Left forelimb (tissue), 1 donor: ENCODE results near the gene GRPEL2.

Experiments used
- DNase-seq: peaks from one replicate; pipeline ENCODE4 v3.0.0-alpha.2; 2018; ENCODE audit warnings: low spot score

Gene GRPEL2, protein sequence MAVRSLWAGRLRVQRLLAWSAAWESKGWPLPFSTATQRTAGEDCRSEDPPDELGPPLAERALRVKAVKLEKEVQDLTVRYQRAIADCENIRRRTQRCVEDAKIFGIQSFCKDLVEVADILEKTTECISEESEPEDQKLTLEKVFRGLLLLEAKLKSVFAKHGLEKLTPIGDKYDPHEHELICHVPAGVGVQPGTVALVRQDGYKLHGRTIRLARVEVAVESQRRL

GRCh38 chr5:149345147-149345891 lies at the start of gene GRPEL2:
GRPEL2 (plus strand) TSS chr5:149345499; CDS start chr5:149345540, 41 bp downstream.
- DNase-seq: peak; percentile 96

DNA sequence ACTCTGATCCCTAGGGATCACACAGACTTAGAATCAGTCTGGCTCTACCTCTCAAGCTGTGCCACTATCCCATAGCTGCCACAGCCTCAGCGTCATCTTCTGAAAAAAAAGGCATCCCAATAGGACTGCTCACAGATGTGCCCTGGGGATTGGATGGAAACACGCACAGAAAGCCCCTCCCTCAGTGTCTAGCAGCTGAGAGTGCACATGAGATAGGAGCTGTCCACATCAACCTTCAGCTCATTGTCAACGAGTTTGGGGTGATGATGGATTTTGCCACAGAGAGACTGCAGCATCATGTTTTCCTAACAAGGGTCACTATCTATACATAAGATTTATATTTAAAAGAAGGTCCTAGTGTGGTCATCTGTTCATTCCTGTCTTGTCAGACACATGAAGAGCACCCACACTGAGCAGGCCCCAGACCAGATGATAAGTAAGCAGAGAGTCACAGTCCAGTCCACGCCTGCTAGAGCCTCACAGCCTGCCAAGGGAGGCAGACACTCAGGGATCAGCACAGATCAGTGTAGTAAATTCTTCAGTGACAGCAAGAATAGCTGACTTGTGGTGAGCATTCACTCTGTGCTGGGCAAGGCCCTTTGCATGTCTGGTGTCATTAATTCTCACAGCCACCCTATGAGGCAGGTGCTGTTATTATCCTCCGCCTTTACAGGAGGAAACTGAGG lies 47.8 kb upstream of the GRPEL2 start:
- no peak for DNase-seq

DNA sequence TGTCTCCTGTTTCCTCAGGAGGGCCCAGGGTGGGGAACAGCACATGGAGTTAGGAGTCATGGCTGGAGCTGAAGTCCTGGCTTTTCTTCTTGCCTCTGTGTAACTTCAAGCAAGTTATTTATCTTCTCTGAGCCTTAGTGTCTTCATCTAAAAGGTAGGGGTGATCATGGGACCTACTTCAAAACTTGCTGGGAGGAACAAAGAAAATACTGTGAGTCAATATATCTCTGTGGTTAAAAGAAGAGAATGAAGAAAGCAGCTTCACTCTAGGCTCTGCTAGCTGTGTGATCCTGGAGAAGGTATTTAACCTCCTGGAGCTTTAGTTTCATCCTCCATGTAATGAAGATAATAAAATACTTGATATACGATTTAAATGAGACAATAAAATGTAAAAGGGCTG lies 47.1 kb upstream of the GRPEL2 start:
- DNase-seq: no peak

- no peak for DNase-seq
Measured at GRCh38 chr5:149298842-149299404, 46.4 kb upstream of the GRPEL2 start.

- DNase-seq: no peak
Measured at GRCh38 chr5:149299451-149300054, 45.7 kb upstream of the GRPEL2 start.

- no peak for DNase-seq
Measured at GRCh38 chr5:149300441-149300840, 44.9 kb upstream of the GRPEL2 start.

DNA sequence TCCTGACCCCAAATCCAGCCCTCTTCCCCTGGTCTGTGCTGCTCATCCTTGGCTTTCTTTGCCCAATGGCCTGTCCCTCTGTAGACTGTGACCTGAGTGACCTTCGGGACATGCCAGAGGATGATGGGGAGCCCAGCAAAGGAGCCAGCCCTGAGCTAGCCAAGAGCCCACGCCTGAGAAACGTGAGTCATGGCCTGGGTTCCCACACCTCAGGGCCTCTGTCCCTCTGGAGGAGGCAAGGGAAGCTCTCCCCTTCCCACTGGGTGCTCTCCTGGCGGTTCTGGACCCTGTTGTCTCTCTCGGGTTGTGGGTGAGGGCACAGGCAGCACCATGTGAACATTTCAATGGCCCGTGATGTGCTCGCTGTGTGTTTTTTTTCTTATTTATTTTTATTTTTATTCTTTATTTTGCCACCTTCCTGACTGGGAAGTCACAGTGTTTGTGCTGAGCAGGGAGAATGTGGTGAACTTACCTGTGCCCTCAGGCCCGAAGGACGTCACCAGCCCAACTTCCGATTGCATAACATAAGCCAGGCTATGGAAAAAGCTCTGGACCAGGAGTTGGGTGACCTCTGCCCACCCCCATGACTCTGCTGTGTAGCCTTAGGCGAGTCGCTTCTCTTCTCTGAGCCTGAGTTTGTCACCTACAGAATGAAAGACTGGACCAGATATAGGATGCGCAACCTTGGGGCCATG lies 44.1 kb upstream of the GRPEL2 start:
- DNase-seq: no peak

DNA sequence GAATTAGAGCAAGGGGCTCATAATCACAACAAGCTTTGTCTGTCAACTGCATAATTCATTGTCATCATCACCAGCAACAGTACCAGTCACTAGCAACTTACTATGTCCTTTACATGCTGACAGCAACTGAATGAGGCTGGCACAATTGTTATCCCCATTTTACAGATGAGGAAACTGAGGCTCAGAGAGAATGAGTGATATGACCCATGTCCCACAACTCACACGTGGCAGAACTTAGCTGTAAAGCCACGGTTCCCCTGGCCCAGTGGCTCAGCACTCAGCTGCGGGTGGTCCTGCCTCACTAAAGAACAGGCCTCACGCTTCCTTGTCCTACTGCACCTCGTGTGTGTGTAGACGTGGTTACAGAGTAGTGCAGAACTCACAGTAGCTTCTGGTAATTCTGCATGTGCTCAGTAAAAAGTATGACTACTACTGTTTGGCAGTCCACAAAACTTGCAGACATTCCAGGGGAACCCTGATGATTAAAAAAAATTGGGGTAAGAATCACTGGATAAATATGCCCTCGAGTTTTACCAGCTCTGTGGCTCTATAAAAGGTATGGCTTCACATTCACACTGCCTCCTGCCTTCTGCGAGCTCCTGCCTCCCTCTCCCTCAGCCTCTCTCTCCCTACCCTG lies 43.4 kb upstream of the GRPEL2 start:
- no peak for DNase-seq

- no peak for DNase-seq
Measured at GRCh38 chr5:149302641-149303040, 42.7 kb upstream of the GRPEL2 start.

- no peak for DNase-seq
Measured at GRCh38 chr5:149303210-149303609, 42.1 kb upstream of the GRPEL2 start.

- no peak for DNase-seq
Measured at GRCh38 chr5:149304195-149305078, 40.9 kb upstream of the GRPEL2 start.

DNA sequence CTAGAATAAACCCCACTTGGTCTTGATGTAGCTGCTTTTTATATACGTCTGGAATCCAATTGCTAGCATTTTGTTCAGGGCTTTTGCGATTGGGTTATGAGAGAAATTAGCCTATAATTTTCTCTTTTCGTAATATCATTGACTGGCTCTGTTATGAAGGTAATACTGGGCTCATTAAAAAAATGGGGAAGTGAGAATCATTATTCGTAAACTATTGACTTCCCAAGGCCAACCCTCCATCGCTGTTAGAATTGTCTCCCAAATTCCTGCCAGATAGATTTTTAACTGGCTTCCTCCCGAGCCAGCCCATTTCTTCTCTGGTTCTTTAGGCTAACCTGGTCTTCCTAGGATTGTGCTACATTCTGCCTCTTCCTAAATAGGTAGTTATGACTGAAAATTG lies 35.9 kb upstream of the GRPEL2 start:
- DNase-seq: no peak

- DNase-seq: no peak
Measured at GRCh38 chr5:149310488-149310887, 34.8 kb upstream of the GRPEL2 start.

DNA sequence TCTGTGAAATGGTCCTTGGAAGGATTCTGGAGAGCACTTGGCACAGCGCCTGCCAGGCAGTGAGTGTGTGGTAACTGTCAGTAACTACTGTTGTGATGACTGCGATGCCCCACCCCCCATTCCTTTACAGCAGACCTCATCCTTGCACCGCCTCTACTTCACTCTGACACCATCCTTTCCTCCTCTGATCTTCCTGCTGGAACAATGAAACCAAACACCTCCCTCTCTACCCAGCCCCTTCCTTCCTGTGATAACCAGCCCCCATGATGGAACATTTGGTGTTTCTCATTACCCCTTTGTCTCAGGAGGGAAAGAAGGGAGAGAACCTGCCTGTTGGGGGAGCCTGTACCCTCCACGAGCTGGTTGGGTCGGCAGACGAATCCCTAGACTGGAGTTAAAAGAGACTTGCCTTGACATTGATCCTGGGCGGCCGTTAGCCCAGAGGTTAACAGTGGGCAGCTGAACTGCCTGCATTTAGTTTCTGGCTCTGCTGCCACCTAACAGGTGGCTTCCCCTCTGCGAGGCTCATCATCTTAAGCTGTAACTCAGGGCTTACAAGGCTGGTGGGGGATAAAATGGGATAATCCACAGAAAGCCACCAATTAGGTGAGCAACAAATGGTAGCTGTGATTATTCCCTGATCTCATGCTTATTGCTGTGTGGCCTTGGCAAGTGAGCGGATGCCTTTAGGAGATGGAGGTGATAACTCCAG lies 34.2 kb upstream of the GRPEL2 start:
- no peak for DNase-seq

- no peak for DNase-seq
Measured at GRCh38 chr5:149313151-149313841, 32.0 kb upstream of the GRPEL2 start.

- no peak for DNase-seq
Measured at GRCh38 chr5:149314571-149315111, 30.7 kb upstream of the GRPEL2 start.

DNA sequence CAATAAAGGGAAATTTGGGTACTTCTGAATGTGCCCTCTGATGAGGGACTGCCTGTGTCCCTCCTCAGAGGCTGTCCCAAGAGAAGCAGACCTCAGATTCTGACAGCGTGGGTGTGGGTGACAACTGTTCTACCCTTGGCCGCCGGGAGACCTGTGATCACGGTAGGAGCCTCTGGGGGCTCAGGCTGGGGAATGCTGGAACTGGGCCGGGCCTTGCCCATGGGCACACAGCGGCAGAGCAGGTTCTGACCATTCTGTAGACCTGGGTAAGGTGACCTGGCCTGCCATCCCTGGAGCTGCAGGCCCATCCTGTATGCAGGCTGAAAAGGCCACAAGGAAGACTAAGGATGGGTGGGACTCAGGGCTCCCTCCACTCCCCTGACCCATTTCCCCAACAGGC lies 29.5 kb upstream of the GRPEL2 start:
- no peak for DNase-seq

GRCh38 chr5:149317281-149318048 lies 27.8 kb upstream of the GRPEL2 start:
- DNase-seq: no peak
